ENCODE data around the gene NLRP5.
"Not testable (repeated sequence)": the region's sequence is repeated elsewhere in the genome, so short reads cannot be mapped to it uniquely, and the experiment has no call there.

The NLRP5 gene

GRCh38 chr19:56099638-56100539 lies 113.3 kb downstream of the NLRP5 start:
- DNase-seq = no peak

- DNase-seq = no peak
These were observed 114.5 kb downstream of the NLRP5 start for GRCh38 chr19:56101095-56101494.

- no peak for DNase-seq
These were observed 115.4 kb downstream of the NLRP5 start for GRCh38 chr19:56101746-56102535.

- no peak for DNase-seq
These were observed 116.5 kb downstream of the NLRP5 start for GRCh38 chr19:56103027-56103614.

- DNase-seq = no peak
These were observed 117.8 kb downstream of the NLRP5 start for GRCh38 chr19:56104423-56104822.

GRCh38 chr19:56105090-56105701 lies 118.6 kb downstream of the NLRP5 start:
- peak in 3 of 4 experiments; percentile 19 to 55 (median 28) for DNase-seq

- not testable (repeated sequence) for DNase-seq
These were observed 119.3 kb downstream of the NLRP5 start for GRCh38 chr19:56105831-56106396.

- DNase-seq = no peak
These were observed 119.8 kb downstream of the NLRP5 start for GRCh38 chr19:56106397-56106849.

- no peak for DNase-seq
These were observed 120.4 kb downstream of the NLRP5 start for GRCh38 chr19:56106993-56107392.

- no peak for DNase-seq
These were observed 121.2 kb downstream of the NLRP5 start for GRCh38 chr19:56107626-56108351.

GRCh38 chr19:56108447-56109195 lies 122.0 kb downstream of the NLRP5 start:
- no peak for DNase-seq

- DNase-seq = no peak
These were observed 122.7 kb downstream of the NLRP5 start for GRCh38 chr19:56109226-56109625.

GRCh38 chr19:56110515-56111448 lies 124.2 kb downstream of the NLRP5 start:
- DNase-seq = no peak
